Upper lobe of left lung (tissue), 4 donors: ENCODE results near the gene PICALM.

ENCODE experiments used
- EP300 ChIP-seq, 4 donors: sonication (generic); formaldehyde crosslinking; IDR thresholded peaks; one replicate each; pipeline ENCODE4 v1.5.1; 2017; ENCODE audit warnings: antibody characterized with exemption in 4 of 4, control low read depth in 2 of 4
- POLR2A ChIP-seq, 4 donors: fragments of 450-650 bp; IDR thresholded peaks; one replicate each; pipeline ENCODE4 v1.5.1; 2016 to 2017; ENCODE audit warnings: antibody characterized with exemption in 4 of 4, mild to moderate bottlenecking in 2 of 4
- POLR2AphosphoS5 ChIP-seq, 2 donors: sonication (generic); formaldehyde crosslinking; IDR thresholded peaks; one replicate each; pipeline ENCODE4 v1.5.1; 2017; ENCODE audit warnings: antibody characterized with exemption in 2 of 2
- TF ChIP-seq, protein P1 (sequence below), 6 experiments: fragments of 450-650 bp in 4 of 6; fragments of 200-600 bp in 2 of 6; sonication (generic) in 2 of 6; IDR thresholded peaks; one replicate each; pipeline ENCODE4 v1.5.1; 2016 to 2019; ENCODE audit warnings: antibody characterized with exemption in 6 of 6

DNA sequence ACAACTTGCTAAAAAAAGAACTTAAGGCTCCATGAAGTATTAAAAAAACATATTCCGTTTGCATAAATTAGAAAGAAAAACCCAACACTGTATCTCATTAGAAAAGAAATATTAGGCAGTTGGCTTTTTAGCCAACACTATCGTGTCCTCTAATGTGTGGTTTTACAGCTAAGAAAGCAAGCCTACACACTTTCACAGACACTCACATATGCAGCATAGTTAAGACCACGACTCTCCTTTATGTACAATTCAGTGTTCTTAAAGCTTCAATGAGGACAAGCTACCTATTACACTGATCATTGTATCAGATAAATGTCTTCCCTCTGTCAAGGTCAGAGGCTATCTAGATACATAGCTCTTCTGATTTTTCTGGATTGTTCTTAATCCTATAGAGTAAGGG lies 80.1 kb downstream of the PICALM start:
- TF ChIP-seq, protein P1, sequence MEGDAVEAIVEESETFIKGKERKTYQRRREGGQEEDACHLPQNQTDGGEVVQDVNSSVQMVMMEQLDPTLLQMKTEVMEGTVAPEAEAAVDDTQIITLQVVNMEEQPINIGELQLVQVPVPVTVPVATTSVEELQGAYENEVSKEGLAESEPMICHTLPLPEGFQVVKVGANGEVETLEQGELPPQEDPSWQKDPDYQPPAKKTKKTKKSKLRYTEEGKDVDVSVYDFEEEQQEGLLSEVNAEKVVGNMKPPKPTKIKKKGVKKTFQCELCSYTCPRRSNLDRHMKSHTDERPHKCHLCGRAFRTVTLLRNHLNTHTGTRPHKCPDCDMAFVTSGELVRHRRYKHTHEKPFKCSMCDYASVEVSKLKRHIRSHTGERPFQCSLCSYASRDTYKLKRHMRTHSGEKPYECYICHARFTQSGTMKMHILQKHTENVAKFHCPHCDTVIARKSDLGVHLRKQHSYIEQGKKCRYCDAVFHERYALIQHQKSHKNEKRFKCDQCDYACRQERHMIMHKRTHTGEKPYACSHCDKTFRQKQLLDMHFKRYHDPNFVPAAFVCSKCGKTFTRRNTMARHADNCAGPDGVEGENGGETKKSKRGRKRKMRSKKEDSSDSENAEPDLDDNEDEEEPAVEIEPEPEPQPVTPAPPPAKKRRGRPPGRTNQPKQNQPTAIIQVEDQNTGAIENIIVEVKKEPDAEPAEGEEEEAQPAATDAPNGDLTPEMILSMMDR (IDR thresholded peaks at IDR 0.05), result no peak
- TF ChIP-seq POLR2A (IDR thresholded peaks at IDR 0.05) (no peak), POLR2AphosphoS5 (IDR thresholded peaks at IDR 0.05) (no peak), EP300 (IDR thresholded peaks at IDR 0.05) (no peak)
